Articular chondrocyte of knee joint (primary cell): Measurements from ENCODE around the gene BPGM. TPM values are rescaled to one million over a fixed set of nuclear protein-coding genes. Genes with fewer than 3 reads are reported as not detected.

ENCODE experiments used
- total RNA-seq: library from RNA; depleted of rRNA; stranded (reverse); fragments of >200 nt; gene quantifications from 2 replicates; pipeline ENCODE4 v1.2.3, GENCODE V29; 2012

BPGM gene
- total RNA-seq = 60.2 and 95.6 TPM in 2 replicates

GRCh38 chr7:134646425-134647305, at the start of gene BPGM:
TSS of gene BPGM (plus strand) at chr7:134646853. CDS start at chr7:134661508, 14,655 bp downstream.

Other genes with a start within 250 kb of the BPGM start
- 108 and 143 TPM in 2 replicates for gene AKR1B1, start 187.8 kb upstream of the BPGM start, total RNA-seq
- gene AKR1B10, start 119.3 kb upstream of the BPGM start, total RNA-seq = 0.78 and 2.7 TPM in 2 replicates
- gene AKR1B15, start 97.7 kb upstream of the BPGM start, total RNA-seq = 0.43 TPM in 1 of 2 replicates, not detected in the other
- gene CALD1, start 132.8 kb downstream of the BPGM start, total RNA-seq = 294 and 327 TPM in 2 replicates